Fibroblast of skin of left biceps (primary cell): ENCODE measurements around the gene SVIL.
"Not testable (repeated sequence)": the region's sequence is repeated elsewhere in the genome, so short reads cannot be mapped to it uniquely, and the experiment has no call there.

Experiments used
- DNase-seq, 2 experiments: peaks; one replicate each; pipeline ENCODE4 v3.0.0-alpha.2; 2013; ENCODE audit warnings: low read depth in 2 of 2

Gene SVIL

GRCh38 chr10:29648983-29649268 is 14.2 kb upstream of the SVIL start:
- no peak for DNase-seq

DNA sequence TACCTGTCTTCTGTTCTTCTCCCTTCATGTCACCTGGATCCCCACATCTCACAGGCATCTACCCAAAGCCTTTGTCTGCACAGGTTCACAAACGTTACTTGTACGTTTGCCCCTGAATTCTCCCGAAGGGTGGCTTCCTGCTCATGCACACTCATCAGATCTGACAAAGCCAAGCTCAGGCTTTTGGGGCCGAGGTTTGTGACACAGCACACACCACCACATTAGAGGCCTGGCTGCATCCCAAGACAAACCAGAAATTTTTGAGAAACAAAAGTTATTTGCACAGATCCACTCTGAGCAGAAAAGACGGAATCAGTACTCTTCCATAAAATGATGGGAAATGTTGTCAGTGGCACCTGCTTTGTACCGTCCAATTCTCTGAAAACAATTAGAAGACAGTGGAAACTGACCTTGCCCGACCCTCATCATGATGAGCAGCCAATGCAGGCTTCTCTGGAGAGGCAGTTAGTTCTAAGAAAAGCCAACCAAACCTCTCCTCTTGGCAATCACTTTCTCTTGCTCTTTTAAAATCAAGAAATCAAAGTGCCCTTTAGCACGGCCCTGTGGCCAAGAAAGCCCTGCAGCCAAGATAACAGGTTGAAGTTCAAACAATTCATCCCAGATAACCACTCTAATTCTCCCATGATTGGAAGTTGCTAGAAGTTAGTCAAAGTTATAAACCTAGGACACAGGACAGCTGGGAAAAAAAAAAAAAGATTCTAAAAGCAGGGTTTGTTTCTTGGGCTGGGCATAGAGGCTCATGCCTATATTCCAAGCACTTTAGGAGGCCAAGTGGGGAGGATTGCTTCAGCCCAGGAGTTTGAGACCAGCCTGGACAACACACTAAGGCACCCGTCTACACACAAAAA is 13.6 kb upstream of the SVIL start:
- DNase-seq = no peak

- no peak for DNase-seq
These were observed 12.7 kb upstream of the SVIL start for GRCh38 chr10:29647478-29647877.

DNA sequence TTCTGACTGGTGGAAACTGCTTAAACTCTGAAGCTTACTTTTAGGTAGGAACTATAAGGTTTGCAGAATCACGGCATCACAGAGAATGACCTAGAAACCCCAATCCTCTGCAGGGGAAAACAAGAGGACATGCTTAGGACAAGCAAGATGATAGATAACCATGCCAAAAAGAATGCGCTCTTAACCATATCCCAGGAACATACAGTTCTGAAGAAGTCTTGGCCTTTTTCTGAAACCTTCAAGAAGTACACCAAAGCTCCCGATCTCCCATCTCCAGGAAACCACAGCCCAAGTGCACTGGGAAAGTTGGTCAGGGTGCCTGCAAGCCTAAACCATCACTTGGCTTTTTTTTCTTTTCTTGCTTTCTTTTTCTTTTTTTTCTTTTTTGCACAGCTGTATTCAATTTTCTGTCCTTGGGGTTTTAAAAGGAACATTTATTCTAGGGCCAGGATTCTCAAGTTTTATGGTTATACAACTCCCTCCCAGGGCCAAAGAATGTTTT is 12.2 kb upstream of the SVIL start:
- DNase-seq = peak in 1 of 2 experiments; percentile 52

- DNase-seq = no peak
These were observed 11.6 kb upstream of the SVIL start for GRCh38 chr10:29646238-29646902.

- DNase-seq = no peak
These were observed 9.2 kb upstream of the SVIL start for GRCh38 chr10:29643771-29644501.

DNA sequence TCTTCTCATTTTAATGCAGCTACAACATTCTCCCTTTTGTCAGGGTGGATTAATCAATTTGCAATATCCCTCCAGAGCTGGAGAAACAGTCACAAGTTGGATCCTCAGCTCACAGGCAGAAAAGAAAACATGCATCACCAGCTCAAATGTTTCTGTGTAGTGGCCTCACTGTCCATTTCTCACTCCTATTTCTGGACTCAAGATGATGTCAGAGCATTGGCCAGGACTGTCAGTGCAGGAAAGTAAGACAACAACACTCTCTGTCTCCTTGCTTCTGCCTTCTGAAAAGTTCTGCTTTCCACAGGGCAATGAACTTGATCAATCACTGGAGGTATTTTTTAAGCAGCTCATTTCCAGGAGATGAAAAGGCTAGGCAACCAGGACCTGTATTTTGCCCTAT is 8.2 kb upstream of the SVIL start:
- DNase-seq = no peak

DNA sequence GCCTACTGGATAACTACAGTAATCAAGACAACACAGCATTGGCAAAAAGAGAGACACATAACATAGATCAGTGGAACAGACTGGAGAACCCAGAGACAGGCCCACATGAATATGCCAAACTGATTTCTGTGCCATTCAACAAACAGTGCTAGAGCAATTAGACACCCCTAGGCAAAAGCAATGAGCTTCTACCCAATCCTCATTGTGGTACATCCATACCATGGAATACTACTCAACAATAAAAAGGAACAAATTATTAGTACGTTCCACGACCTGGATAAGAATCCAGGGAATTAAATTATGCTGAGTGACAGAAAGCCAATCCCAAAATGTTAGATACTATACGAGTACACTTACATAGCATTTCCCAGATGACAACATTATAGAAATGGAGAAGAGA is 2.8 kb upstream of the SVIL start:
- DNase-seq = no peak

DNA sequence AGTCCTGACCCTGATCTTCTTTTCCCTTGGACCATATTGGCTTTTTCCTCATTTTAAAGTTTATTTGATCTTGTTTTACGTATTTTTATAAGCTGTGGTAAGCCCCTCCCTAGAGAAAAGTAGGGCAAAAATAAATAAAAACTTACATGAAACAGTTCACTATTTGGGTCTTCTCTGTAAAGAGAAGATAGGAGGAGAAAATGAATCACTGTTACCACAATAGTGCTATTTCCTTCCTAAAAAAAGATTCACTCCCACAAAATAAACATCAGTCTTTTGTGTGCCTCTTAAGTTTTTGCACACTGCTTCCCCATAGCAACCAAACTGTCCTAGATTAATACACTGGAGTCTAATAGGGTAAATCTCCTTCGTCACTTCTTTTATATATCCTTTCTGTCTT is 1.4 kb upstream of the SVIL start:
- DNase-seq = no peak

- DNase-seq = no peak
These were observed 957 bp upstream of the SVIL start for GRCh38 chr10:29635711-29636144.

- no peak for DNase-seq
These were observed 666 bp downstream of the SVIL start for GRCh38 chr10:29634105-29634504.

DNA sequence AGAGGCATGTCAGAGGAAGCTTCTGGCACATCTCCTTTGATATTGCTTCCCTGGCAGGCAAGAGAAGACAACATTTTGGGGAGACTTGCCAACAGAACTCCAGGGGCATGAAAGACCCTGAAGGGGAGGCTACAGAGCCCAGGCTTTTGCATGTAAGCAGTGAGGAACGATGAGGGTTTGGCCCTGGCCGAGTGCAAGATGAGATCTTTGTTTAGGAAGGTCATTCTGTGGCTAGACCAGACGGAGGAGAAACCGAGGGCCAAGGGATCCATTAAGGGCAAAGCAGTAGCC is 3.8 kb downstream of the SVIL start:
- DNase-seq = no peak

GRCh38 chr10:29630205-29631048 is 4.3 kb downstream of the SVIL start:
- no peak for DNase-seq

GRCh38 chr10:29628912-29629526 is 5.8 kb downstream of the SVIL start:
- no peak for DNase-seq

DNA sequence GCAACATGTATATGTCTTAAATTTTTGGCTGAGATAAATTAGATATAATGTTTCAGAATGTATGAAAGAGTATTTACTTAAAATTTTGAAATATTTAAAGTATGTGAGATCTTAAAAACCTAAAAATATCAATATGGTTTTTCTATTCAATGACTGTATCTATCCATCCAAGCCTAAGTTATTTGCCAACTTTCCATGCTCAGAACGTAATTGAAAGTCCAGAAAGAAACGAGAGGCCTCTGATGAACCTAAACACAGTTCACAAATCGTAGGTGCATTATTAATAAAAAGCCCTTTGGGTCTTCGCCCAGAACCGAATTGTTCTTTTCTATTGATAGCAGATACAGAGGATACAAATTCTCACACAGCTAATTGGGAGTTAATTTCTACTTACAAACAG is 6.5 kb downstream of the SVIL start:
- no peak for DNase-seq

DNA sequence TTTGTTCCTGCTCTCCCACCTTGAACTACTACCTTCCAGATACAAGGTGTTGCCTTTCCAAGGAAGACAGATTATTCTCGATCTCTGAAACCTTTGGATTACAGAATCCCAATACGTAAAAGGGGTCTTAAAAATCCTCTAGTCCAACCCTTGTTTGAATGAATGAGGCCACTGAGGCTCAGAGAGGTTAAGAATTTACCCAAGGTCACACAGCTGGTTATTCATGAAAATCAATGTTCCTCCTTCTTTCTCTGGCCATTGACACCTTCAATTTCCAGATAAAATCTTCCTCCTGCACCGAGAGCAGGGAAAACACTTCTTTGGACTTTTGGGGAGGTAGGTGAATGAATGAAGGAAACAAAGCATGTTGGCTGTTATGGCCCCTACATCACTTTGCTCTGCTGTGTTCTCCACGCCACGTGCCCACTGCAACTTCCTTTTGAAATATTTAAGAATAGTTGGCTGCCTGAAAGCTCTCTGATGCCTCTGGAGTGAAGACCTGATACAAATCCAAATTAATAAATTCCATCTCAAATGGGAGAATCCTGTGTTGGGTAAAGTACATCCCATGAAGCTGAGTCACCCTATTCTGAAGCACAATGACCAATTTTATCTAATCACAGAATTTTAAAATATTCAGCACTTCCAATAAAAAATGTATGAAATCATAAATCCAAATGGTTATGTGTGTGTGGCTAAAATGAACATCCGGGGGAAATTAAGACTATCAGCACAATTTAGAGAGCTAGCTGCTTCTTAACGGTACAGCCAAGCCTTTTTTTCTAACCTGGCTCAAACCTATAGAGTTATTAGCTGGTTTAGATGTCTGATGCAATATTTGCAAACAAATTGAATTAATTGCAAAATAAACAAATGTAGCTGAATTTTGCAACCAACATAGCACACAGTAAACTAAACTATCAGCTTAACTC is 7.3 kb downstream of the SVIL start:
- DNase-seq = peak in 1 of 2 experiments; percentile 56

DNA sequence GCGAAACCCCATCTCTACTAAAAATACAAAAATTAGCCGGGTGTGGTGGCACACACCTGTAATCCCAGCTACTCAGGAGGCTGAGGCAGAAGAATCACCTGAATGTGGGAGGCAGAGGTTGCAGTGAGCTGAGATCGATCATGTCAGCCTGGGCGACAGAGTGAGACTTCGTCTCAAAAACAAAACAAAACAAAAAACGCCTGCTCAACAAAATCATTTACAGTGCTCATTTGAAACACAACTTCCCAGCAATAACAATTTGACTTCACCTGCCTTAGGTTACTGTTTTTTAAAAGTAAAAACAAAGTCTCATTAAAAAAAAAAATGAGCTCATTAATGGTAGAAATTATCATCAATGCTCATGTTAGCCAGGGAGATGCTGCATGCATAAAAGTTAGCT is 10.4 kb downstream of the SVIL start:
- not testable (repeated sequence) for DNase-seq

DNA sequence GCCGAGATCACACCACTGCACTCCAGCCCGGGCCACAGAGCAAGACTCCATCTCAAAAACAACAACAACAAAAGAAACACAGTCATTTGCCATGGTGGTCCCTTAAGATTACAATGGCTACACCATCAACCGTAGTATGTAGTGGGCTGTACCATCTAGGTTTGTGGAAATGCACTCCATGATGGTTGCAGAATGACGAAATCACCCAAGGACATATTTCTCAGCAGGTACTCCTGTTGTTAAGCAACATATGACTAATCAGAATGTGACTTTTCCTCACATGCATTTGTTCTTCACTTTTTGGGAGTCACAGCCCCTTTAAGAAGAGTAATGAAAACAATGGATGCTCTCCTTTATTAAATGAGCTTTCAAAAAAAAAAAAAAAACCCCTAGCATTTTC is 11.0 kb downstream of the SVIL start:
- no peak for DNase-seq

- DNase-seq = no peak
These were observed 12.3 kb downstream of the SVIL start for GRCh38 chr10:29622382-29622922.

- DNase-seq = no peak
These were observed 13.6 kb downstream of the SVIL start for GRCh38 chr10:29621161-29621560.
